ENCODE data around the gene LEMD3. TPM values are rescaled to one million over a fixed set of nuclear protein-coding genes. Genes with fewer than 3 reads are reported as not detected.

LEMD3 gene
- total and polyA plus RNA-seq, 2 experiments from 2014 or later = 15.4 to 56.7 TPM

DNA sequence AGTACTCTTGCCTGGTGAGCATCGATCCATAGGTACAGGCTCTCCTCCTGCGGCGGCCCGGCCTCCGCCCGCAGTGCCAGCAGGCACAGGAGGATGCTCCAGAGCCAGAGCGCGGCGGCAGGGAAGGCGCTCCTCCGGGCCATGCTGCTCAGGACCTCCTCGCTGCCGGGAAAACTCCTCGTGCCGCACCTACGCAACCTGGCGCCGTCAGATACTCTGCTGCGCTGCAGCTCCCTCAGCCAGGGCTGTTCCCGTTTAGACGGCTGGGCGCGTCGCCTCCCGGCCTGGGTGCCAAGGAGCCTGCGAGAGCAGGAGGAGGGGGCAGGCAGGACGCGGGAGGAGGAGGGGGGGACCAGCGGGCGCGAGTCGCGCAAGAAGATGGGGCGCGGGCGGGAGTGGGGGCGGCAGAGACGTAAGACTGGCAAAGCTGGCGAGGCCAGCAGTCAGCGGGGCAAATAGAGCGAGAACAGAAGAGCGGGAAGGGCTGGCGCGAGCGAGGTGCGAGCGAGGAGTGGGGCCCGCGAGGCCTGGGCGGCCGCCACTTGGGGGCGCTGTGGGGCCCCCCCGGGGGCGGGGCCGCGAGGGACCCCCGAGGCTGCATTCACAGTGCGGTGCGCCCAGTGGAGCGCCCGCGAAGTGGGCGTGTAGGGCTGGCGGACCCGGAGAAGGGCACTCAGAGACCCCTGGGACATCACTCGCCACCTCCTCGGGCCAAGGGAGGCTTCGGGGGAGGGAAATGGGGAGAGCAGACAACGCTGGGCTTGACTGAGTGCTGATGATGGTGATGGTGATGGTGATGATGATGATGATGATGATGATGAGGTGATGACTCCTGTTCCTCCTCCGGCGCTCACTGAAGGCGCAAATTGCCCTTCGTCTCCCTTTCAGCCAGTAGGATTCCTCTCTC is 48.1 kb upstream of the LEMD3 start, which contains the start of gene WIF1:
Gene WIF1 (minus strand): TSS at position 257 of the 907 bp plus-strand sequence. CDS start 114 bp downstream, at position 143.
- H3K79me2 ChIP-seq (replicated peaks; ENCODE audit: insufficient read depth) = no peaks in the 10 kb centered on the region
- peaks cover 15% of the 10 kb centered on the region for H3K27me3 Mint-ChIP-seq (ENCODE audit: insufficient read depth, low read depth, poor library complexity)
- no peak within 1 kb of the TSS for H3K27ac Mint-ChIP-seq
- peak; percentile 93 for ATAC-seq
- no peaks in the 10 kb centered on the region for H3K36me3 ChIP-seq (ENCODE audit: insufficient read depth)
- TF ChIP-seq, protein P1, sequence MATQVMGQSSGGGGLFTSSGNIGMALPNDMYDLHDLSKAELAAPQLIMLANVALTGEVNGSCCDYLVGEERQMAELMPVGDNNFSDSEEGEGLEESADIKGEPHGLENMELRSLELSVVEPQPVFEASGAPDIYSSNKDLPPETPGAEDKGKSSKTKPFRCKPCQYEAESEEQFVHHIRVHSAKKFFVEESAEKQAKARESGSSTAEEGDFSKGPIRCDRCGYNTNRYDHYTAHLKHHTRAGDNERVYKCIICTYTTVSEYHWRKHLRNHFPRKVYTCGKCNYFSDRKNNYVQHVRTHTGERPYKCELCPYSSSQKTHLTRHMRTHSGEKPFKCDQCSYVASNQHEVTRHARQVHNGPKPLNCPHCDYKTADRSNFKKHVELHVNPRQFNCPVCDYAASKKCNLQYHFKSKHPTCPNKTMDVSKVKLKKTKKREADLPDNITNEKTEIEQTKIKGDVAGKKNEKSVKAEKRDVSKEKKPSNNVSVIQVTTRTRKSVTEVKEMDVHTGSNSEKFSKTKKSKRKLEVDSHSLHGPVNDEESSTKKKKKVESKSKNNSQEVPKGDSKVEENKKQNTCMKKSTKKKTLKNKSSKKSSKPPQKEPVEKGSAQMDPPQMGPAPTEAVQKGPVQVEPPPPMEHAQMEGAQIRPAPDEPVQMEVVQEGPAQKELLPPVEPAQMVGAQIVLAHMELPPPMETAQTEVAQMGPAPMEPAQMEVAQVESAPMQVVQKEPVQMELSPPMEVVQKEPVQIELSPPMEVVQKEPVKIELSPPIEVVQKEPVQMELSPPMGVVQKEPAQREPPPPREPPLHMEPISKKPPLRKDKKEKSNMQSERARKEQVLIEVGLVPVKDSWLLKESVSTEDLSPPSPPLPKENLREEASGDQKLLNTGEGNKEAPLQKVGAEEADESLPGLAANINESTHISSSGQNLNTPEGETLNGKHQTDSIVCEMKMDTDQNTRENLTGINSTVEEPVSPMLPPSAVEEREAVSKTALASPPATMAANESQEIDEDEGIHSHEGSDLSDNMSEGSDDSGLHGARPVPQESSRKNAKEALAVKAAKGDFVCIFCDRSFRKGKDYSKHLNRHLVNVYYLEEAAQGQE (IDR thresholded peaks at IDR 0.05; ENCODE audit: unreplicated experiment) = no peak
- TF ChIP-seq EZH2 (IDR thresholded peaks at IDR 0.05; ENCODE audit: low read depth, unreplicated experiment) = no peak
- no peak for TF ChIP-seq ZNF331 (CRISPR knock-in tag; IDR thresholded peaks at IDR 0.05; ENCODE audit: low read depth)
- no peak for TF ChIP-seq STAT1 (IDR thresholded peaks at IDR 0.05; ENCODE audit: unreplicated experiment)
- no peak for TF ChIP-seq JUNB (IDR thresholded peaks at IDR 0.05; ENCODE audit: unreplicated experiment)
- TF ChIP-seq POLR2AphosphoS5 (IDR thresholded peaks at IDR 0.05; ENCODE audit: low read depth) = no peak
- peak; percentile 29; the same call in 1 of the 2 replicates for TF ChIP-seq CREB1 (CRISPR knock-in tag; IDR thresholded peaks at IDR 0.05; ENCODE audit: low read depth)
- TF ChIP-seq, protein P2, sequence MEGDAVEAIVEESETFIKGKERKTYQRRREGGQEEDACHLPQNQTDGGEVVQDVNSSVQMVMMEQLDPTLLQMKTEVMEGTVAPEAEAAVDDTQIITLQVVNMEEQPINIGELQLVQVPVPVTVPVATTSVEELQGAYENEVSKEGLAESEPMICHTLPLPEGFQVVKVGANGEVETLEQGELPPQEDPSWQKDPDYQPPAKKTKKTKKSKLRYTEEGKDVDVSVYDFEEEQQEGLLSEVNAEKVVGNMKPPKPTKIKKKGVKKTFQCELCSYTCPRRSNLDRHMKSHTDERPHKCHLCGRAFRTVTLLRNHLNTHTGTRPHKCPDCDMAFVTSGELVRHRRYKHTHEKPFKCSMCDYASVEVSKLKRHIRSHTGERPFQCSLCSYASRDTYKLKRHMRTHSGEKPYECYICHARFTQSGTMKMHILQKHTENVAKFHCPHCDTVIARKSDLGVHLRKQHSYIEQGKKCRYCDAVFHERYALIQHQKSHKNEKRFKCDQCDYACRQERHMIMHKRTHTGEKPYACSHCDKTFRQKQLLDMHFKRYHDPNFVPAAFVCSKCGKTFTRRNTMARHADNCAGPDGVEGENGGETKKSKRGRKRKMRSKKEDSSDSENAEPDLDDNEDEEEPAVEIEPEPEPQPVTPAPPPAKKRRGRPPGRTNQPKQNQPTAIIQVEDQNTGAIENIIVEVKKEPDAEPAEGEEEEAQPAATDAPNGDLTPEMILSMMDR (conservative IDR thresholded peaks at IDR 0.05; ENCODE audit: low read depth in 2 of 2) = peak; percentile 72 to 76
- peak within 1 kb of the TSS; percentile 88 for H2AFZ ChIP-seq
- H3K4me3 Mint-ChIP-seq = peak within 1 kb of the TSS; percentile 67
- H3K4me1 Mint-ChIP-seq = peaks cover 4% of the 10 kb centered on the region; the same call in 2 of the 3 replicates
- H3K4me2 ChIP-seq = peak within 1 kb of the TSS; percentile 91
- no peaks in the 10 kb centered on the region for H3F3A ChIP-seq (replicated peaks; ENCODE audit: low read depth)
- H3K9me3 Mint-ChIP-seq = no peaks in the 10 kb centered on the region
- peak; percentile 92 for DNase-seq (ENCODE audit: low spot score)
- no peaks in the 10 kb centered on the region for H3K9me2 ChIP-seq (ENCODE audit: insufficient read depth)
- H3K4me3 ChIP-seq = peak within 1 kb of the TSS; percentile 58
- no peaks in the 10 kb centered on the region; the same call in 2 of the 3 replicates for H3K36me3 Mint-ChIP-seq (ENCODE audit: low read depth)
- peaks cover 41% of the 10 kb centered on the region for H3K27me3 ChIP-seq (ENCODE audit: insufficient read depth)
- peaks cover 8% of the 10 kb centered on the region; the same call in 1 of the 2 replicates for H3K4me1 ChIP-seq (ENCODE audit: insufficient read depth)
- H4K20me1 ChIP-seq (replicated peaks; ENCODE audit: insufficient read depth) = no peaks in the 10 kb centered on the region
- no peak within 1 kb of the TSS for H3K27ac ChIP-seq (ENCODE audit: low read depth)
